K562 (cell line): ENCODE data around the gene DNAI1. TPM values are rescaled to one million over a fixed set of nuclear protein-coding genes. Genes with fewer than 3 reads are reported as not detected.

Experiments
- BCLAF1 ChIP-seq, 2 experiments: fragments of 450-650 bp in 1 of 2; IDR thresholded peaks; 2 replicates each; pipeline ENCODE4 v1.6.1; 2011 to 2017; ENCODE audit warnings: low read depth in 2 of 2, antibody characterized with exemption in 1 of 2, borderline replicate concordance in 1 of 2, low read length in 1 of 2, mild to moderate bottlenecking in 1 of 2, mixed read lengths in 1 of 2; ENCODE audit not compliant: control insufficient read depth in 1 of 2
- CGGBP1 ChIP-seq: fragments of 250-450 bp; sonication (Bioruptor Pico); IDR thresholded peaks from 2 replicates; pipeline ENCODE4 v1.9.0; 2021; ENCODE audit warnings: mild to moderate bottlenecking
- KAT7 ChIP-seq: sonication (generic); formaldehyde crosslinking; IDR thresholded peaks from 2 replicates; pipeline ENCODE4 v1.8.0; 2022; ENCODE audit warnings: missing genetic modification reagents, mild to moderate bottlenecking, borderline replicate concordance
- NONO ChIP-seq, 2 experiments: fragments of 200-400 bp in 1 of 2; fragments of 450-650 bp in 1 of 2; formaldehyde crosslinking in 1 of 2; IDR thresholded peaks; 2 replicates each; pipeline ENCODE4 v1.6.1; 2017; ENCODE audit warnings: low read depth in 2 of 2, mild to moderate bottlenecking in 2 of 2, moderate library complexity in 2 of 2, low read length in 1 of 2
- NR2C2 ChIP-seq, 2 experiments: fragments of 200-800 bp in 1 of 2; sonication (Bioruptor generic) in 1 of 2; sonication (generic) in 1 of 2; formaldehyde crosslinking in 1 of 2; IDR thresholded peaks; 2 replicates each; pipeline versions ENCODE4 v1.6.1 to v1.8.0; 2016 to 2022; ENCODE audit warnings: mild to moderate bottlenecking in 1 of 2, missing compliant biosample characterization in 1 of 2, missing genetic modification characterization in 1 of 2, missing genetic modification reagents in 1 of 2
- PHTF2 ChIP-seq: fragments of 250-450 bp; sonication (Bioruptor Pico); IDR thresholded peaks from 2 replicates; pipeline ENCODE4 v1.5.0; 2021; ENCODE audit warnings: mild to moderate bottlenecking
- ZNF3 ChIP-seq: fragments of 250-450 bp; sonication (Bioruptor Pico); IDR thresholded peaks from 2 replicates; pipeline ENCODE4 v1.5.0; 2021; ENCODE audit warnings: mild to moderate bottlenecking, moderate library complexity
- polyA plus RNA-seq, 8 experiments: library from polyadenylated mRNA; depleted of rRNA in 4 of 8; stranded (reverse) in 5 of 8; unstranded in 3 of 8; fragments of >200 nt; fragmentation: Nextera tagmentation in 2 of 8; fragmentation: Illumina TruSeq in 1 of 8; extraction: Ambion mirVana in 2 of 8; extraction: Trizol in 1 of 8; gene quantifications; 2 replicates each; pipeline versions ENCODE4 v1.2.1 to v1.2.3, GENCODE V29; 2011 to 2014; ENCODE audit warnings: inconsistent platforms in 1 of 8, missing spikeins in 1 of 8
- total RNA-seq, 7 experiments: library from RNA; depleted of rRNA in 6 of 7; stranded (reverse); fragments of >200 nt in 6 of 7; fragmentation: Illumina TruSeq in 2 of 7; extraction: Trizol in 2 of 7; gene quantifications; 2 replicates each; pipeline versions ENCODE4 v1.2.1 to v1.2.3, GENCODE V29; 2011 to 2021; ENCODE audit warnings: low replicate concordance in 1 of 7
- TF ChIP-seq, protein P1 (sequence below), 2 experiments: fragments of 450-650 bp in 1 of 2; sonication (generic) in 1 of 2; formaldehyde crosslinking in 1 of 2; IDR thresholded peaks; 2 replicates each; pipeline versions ENCODE4 v1.7.1 to v1.9.0; 2016 to 2022; ENCODE audit warnings: inconsistent platforms in 1 of 2, mild to moderate bottlenecking in 1 of 2, missing genetic modification reagents in 1 of 2
- TF ChIP-seq, protein P2 (sequence below): IDR thresholded peaks from 2 replicates; pipeline ENCODE4 v1.6.1; 2011; ENCODE audit warnings: borderline replicate concordance, low read depth, mild to moderate bottlenecking, moderate library complexity, low read length; ENCODE audit not compliant: insufficient read depth, poor library complexity, severe bottlenecking

Gene DNAI1
- total and polyA plus RNA-seq, 9 of the 15 experiments (the other 6 are each of a cell fraction or from before 2014, with no cell fraction given) = 0.01 to 0.17 (median 0.04) TPM; not detected in 6

GRCh38 chr9:34547960-34548611 is 89.5 kb downstream of the DNAI1 start (continued):
- TF ChIP-seq, protein P1, sequence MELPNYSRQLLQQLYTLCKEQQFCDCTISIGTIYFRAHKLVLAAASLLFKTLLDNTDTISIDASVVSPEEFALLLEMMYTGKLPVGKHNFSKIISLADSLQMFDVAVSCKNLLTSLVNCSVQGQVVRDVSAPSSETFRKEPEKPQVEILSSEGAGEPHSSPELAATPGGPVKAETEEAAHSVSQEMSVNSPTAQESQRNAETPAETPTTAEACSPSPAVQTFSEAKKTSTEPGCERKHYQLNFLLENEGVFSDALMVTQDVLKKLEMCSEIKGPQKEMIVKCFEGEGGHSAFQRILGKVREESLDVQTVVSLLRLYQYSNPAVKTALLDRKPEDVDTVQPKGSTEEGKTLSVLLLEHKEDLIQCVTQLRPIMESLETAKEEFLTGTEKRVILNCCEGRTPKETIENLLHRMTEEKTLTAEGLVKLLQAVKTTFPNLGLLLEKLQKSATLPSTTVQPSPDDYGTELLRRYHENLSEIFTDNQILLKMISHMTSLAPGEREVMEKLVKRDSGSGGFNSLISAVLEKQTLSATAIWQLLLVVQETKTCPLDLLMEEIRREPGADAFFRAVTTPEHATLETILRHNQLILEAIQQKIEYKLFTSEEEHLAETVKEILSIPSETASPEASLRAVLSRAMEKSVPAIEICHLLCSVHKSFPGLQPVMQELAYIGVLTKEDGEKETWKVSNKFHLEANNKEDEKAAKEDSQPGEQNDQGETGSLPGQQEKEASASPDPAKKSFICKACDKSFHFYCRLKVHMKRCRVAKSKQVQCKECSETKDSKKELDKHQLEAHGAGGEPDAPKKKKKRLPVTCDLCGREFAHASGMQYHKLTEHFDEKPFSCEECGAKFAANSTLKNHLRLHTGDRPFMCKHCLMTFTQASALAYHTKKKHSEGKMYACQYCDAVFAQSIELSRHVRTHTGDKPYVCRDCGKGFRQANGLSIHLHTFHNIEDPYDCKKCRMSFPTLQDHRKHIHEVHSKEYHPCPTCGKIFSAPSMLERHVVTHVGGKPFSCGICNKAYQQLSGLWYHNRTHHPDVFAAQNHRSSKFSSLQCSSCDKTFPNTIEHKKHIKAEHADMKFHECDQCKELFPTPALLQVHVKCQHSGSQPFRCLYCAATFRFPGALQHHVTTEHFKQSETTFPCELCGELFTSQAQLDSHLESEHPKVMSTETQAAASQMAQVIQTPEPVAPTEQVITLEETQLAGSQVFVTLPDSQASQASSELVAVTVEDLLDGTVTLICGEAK (IDR thresholded peaks at IDR 0.05) = no peak
- TF ChIP-seq, protein P1 (CRISPR knock-in tag; IDR thresholded peaks at IDR 0.05) = no peak
- TF ChIP-seq, protein P2, sequence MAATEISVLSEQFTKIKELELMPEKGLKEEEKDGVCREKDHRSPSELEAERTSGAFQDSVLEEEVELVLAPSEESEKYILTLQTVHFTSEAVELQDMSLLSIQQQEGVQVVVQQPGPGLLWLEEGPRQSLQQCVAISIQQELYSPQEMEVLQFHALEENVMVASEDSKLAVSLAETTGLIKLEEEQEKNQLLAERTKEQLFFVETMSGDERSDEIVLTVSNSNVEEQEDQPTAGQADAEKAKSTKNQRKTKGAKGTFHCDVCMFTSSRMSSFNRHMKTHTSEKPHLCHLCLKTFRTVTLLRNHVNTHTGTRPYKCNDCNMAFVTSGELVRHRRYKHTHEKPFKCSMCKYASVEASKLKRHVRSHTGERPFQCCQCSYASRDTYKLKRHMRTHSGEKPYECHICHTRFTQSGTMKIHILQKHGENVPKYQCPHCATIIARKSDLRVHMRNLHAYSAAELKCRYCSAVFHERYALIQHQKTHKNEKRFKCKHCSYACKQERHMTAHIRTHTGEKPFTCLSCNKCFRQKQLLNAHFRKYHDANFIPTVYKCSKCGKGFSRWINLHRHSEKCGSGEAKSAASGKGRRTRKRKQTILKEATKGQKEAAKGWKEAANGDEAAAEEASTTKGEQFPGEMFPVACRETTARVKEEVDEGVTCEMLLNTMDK = peak; percentile 11
- TF ChIP-seq PHTF2 (CRISPR knock-in tag) = no peak
- TF ChIP-seq NONO (IDR thresholded peaks at IDR 0.05; ENCODE audit: low read depth in 2 of 2, low read length in 1 of 2) = no peak
- TF ChIP-seq CGGBP1 = no peak
- no peak for TF ChIP-seq ZNF3 (CRISPR knock-in tag)
- TF ChIP-seq BCLAF1 (IDR thresholded peaks at IDR 0.05; ENCODE audit: borderline replicate concordance in 1 of 2, control insufficient read depth in 1 of 2, low read depth in 2 of 2, low read length in 1 of 2) = no peak
- TF ChIP-seq NR2C2 (CRISPR knock-in tag; IDR thresholded peaks at IDR 0.05) = no peak
- TF ChIP-seq NR2C2 (tag; IDR thresholded peaks at IDR 0.05) = no peak
- no peak for TF ChIP-seq KAT7 (CRISPR knock-in tag)
